ENCODE data around the gene PIGR.

The PIGR gene

GRCh38 chr1:206935491-206936067 is 10.7 kb downstream of the PIGR start:
- TF ChIP-seq, protein P1, sequence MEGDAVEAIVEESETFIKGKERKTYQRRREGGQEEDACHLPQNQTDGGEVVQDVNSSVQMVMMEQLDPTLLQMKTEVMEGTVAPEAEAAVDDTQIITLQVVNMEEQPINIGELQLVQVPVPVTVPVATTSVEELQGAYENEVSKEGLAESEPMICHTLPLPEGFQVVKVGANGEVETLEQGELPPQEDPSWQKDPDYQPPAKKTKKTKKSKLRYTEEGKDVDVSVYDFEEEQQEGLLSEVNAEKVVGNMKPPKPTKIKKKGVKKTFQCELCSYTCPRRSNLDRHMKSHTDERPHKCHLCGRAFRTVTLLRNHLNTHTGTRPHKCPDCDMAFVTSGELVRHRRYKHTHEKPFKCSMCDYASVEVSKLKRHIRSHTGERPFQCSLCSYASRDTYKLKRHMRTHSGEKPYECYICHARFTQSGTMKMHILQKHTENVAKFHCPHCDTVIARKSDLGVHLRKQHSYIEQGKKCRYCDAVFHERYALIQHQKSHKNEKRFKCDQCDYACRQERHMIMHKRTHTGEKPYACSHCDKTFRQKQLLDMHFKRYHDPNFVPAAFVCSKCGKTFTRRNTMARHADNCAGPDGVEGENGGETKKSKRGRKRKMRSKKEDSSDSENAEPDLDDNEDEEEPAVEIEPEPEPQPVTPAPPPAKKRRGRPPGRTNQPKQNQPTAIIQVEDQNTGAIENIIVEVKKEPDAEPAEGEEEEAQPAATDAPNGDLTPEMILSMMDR (conservative IDR thresholded peaks at IDR 0.05; ENCODE audit: low read length): peak; percentile 47
- no peak for DNase-seq (ENCODE audit: low read depth)
- H3K4me3 ChIP-seq (ENCODE audit: low read length): no peak overlapping the region

- no peak overlapping the region for H3K4me3 ChIP-seq (ENCODE audit: low read length)
- TF ChIP-seq, protein P1 (conservative IDR thresholded peaks at IDR 0.05; ENCODE audit: low read length): peak; percentile 48
- no peak for DNase-seq (ENCODE audit: low read depth)
Observed at GRCh38 chr1:206933333-206933945, 12.8 kb downstream of the PIGR start.

DNA sequence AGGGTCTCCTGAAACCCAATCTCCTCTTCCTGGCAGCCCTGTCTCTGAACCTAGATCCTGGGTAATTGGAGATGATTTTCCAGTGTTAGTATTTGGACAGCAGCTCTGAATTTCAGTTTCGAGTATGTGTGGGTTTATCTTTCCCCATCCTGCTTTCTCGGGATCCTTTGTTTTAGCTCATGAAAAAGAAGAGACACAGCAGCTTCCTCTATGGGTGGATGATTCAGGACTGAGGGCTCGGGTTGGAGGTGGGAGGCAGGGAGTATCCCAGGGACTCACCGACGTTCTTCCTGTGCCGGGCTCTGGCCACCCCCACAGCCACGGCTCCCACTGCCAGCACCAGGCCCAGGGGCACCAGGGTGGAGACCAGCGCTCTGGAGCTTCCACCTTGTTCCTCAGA is 14.1 kb downstream of the PIGR start:
- no peak overlapping the region for H3K4me3 ChIP-seq (ENCODE audit: low read length)
- TF ChIP-seq, protein P1 (conservative IDR thresholded peaks at IDR 0.05; ENCODE audit: low read length): no peak
- DNase-seq (ENCODE audit: low read depth): no peak

GRCh38 chr1:206931709-206932108 is 14.6 kb downstream of the PIGR start:
- TF ChIP-seq, protein P1 (conservative IDR thresholded peaks at IDR 0.05; ENCODE audit: low read length): no peak; the same call in 1 of the 2 replicates
- no peak overlapping the region for H3K4me3 ChIP-seq (ENCODE audit: low read length)
- DNase-seq (ENCODE audit: low read depth): no peak

DNA sequence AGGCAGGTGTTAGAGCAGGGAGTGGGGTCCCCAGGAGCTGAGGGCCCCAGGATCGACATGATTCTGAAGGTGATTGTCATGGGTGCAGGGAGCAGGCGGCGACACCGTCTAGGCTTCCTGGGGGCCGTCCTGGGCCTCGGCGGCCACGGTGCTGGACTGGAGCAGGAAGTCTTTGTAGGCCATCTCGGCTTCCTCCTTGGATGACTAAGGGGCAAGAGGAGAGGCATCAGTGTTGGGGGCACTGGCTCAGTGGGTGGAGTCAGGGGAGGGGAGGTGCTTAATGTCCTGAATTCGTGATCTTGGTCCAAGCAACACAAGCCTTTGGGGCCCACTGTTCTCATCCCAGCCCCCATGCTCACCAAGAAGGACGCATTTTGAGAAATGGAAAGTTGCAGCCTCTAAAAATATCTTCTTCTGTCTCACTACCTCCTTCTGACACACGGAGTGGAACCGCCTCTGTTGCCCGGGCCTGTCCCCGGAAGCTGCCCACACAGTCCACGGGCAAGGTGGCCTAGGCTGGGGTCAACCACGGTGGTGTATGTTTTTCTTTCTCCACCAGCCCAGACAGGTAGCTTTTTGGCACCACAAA is 16.0 kb downstream of the PIGR start:
- no peak for DNase-seq (ENCODE audit: low read depth)
- TF ChIP-seq, protein P1 (conservative IDR thresholded peaks at IDR 0.05; ENCODE audit: low read length): no peak
- no peak overlapping the region for H3K4me3 ChIP-seq (ENCODE audit: low read length)

GRCh38 chr1:206929524-206929923 is 16.7 kb downstream of the PIGR start:
- TF ChIP-seq, protein P1 (conservative IDR thresholded peaks at IDR 0.05; ENCODE audit: low read length): no peak
- DNase-seq (ENCODE audit: low read depth): no peak
- no peak overlapping the region for H3K4me3 ChIP-seq (ENCODE audit: low read length)

- DNase-seq (ENCODE audit: low read depth): no peak
- H3K4me3 ChIP-seq (ENCODE audit: low read length): no peak overlapping the region
- TF ChIP-seq, protein P1 (conservative IDR thresholded peaks at IDR 0.05; ENCODE audit: low read length): no peak
Observed at GRCh38 chr1:206926286-206926685, 20.0 kb downstream of the PIGR start.
